Femur (tissue), 1 donor: ENCODE measurements around the gene KDELR3.

ENCODE experiments used
- DNase-seq: peaks from one replicate; pipeline ENCODE4 v3.0.0-alpha.2; 2017

KDELR3 gene

GRCh38 chr22:38523029-38523428, 55.1 kb downstream of the KDELR3 start:
- DNase-seq: no peak

- no peak for DNase-seq
Measured at GRCh38 chr22:38523479-38523878, 55.6 kb downstream of the KDELR3 start.

- DNase-seq: no peak
Measured at GRCh38 chr22:38524429-38524828, 56.5 kb downstream of the KDELR3 start.

- no peak for DNase-seq
Measured at GRCh38 chr22:38531251-38531938, 63.5 kb downstream of the KDELR3 start.
